ENCODE results near the gene DENND2A.
A peak's percentile ranks its signal among the peaks of the same experiment; 100 is the strongest.
"Not testable (repeated sequence)": the region's sequence is repeated elsewhere in the genome, so short reads cannot be mapped to it uniquely, and the experiment has no call there.

DENND2A gene

GRCh38 chr7:140645166-140645900 is 4.7 kb upstream of the DENND2A start:
- no peak overlapping the region for H3K4me3 ChIP-seq (ENCODE audit: low read depth, low read length)
- peak; percentile 29 for DNase-seq (ENCODE audit: low read depth)
- TF ChIP-seq MYC (IDR thresholded peaks at IDR 0.05; ENCODE audit: low read depth, low read length) (no peak), CTCF (IDR thresholded peaks at IDR 0.05; ENCODE audit: low read depth, low read length) (peak; percentile 70)

- H3K4me3 ChIP-seq (ENCODE audit: low read depth, low read length); DNase-seq (ENCODE audit: low read depth): not testable (repeated sequence)
Observed at GRCh38 chr7:140644761-140645160, 4.1 kb upstream of the DENND2A start.

GRCh38 chr7:140643416-140643815 is 2.8 kb upstream of the DENND2A start:
- H3K4me3 ChIP-seq (ENCODE audit: low read depth, low read length): no peak overlapping the region
- TF ChIP-seq CTCF (IDR thresholded peaks at IDR 0.05; ENCODE audit: low read depth, low read length): no peak
- TF ChIP-seq POLR2A (IDR thresholded peaks at IDR 0.05; ENCODE audit: extremely low read depth, insufficient read length): no peak
- no peak for TF ChIP-seq MYC (IDR thresholded peaks at IDR 0.05; ENCODE audit: low read depth, low read length)
- TF ChIP-seq, protein P1, sequence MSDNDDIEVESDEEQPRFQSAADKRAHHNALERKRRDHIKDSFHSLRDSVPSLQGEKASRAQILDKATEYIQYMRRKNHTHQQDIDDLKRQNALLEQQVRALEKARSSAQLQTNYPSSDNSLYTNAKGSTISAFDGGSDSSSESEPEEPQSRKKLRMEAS (IDR thresholded peaks at IDR 0.05; ENCODE audit: low read depth, low read length): no peak
- DNase-seq (ENCODE audit: low read depth): no peak

- TF ChIP-seq POLR2A (IDR thresholded peaks at IDR 0.05; ENCODE audit: extremely low read depth, insufficient read length) (no peak), MYC (IDR thresholded peaks at IDR 0.05; ENCODE audit: low read depth, low read length) (no peak), CTCF (IDR thresholded peaks at IDR 0.05; ENCODE audit: low read depth, low read length) (no peak)
- TF ChIP-seq, protein P1 (IDR thresholded peaks at IDR 0.05; ENCODE audit: low read depth, low read length): no peak
- DNase-seq (ENCODE audit: low read depth): no peak
- H3K4me3 ChIP-seq (ENCODE audit: low read depth, low read length): no peak overlapping the region
Observed at GRCh38 chr7:140641524-140642195, 1.0 kb upstream of the DENND2A start.

DNA sequence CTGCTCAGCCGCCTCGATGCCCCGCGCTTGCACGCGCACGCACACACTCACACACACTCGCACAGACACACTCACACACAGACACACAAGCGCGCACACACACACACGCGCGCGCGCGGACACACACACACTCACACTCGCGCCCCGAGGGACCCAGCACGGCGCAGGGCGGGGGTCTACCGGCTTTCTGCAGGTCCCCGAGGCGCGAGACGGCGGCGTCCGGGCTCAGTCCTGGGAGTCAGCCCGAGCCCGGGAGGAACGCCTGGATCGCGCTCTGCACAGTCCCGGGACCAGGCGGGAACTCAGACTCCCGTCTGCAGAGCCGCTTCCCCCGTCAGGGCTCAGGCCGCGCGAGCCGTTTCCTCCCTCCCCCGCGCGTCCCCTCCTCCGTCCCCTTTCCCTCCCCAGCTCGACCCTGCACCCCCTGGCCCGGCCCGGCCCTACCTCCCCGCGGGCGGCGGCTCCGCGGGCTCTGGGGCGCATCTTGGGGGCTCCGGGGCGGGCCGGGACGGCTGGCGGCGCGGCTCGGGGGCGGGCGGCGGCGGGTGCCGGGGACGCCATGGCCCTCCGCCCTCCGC is 464 bp downstream of the DENND2A start:
- DNase-seq (ENCODE audit: low read depth): peak; percentile 17
- no peak for TF ChIP-seq MYC (IDR thresholded peaks at IDR 0.05; ENCODE audit: low read depth, low read length)
- no peak for TF ChIP-seq CTCF (IDR thresholded peaks at IDR 0.05; ENCODE audit: low read depth, low read length)
- TF ChIP-seq POLR2A (IDR thresholded peaks at IDR 0.05; ENCODE audit: extremely low read depth, insufficient read length): no peak
- TF ChIP-seq, protein P1 (IDR thresholded peaks at IDR 0.05; ENCODE audit: low read depth, low read length): no peak
- H3K4me3 ChIP-seq (ENCODE audit: low read depth, low read length): no peak overlapping the region

- no peak for DNase-seq (ENCODE audit: low read depth)
- H3K4me3 ChIP-seq (ENCODE audit: low read depth, low read length): no peak overlapping the region
Observed at GRCh38 chr7:140639366-140640053, 1.1 kb downstream of the DENND2A start.

More at GRCh38 chr7:140639366-140640053, 1.1 kb downstream of the DENND2A start:
- TF ChIP-seq, protein P1 (IDR thresholded peaks at IDR 0.05; ENCODE audit: low read depth, low read length): no peak
- TF ChIP-seq POLR2A (IDR thresholded peaks at IDR 0.05; ENCODE audit: extremely low read depth, insufficient read length) (no peak), CTCF (IDR thresholded peaks at IDR 0.05; ENCODE audit: low read depth, low read length) (no peak), MYC (IDR thresholded peaks at IDR 0.05; ENCODE audit: low read depth, low read length) (no peak)

All from NB4 (cell line).